ENCODE data around the gene PCIF1.
A peak's percentile ranks its signal among the peaks of the same experiment; 100 is the strongest.

Gene PCIF1

DNA sequence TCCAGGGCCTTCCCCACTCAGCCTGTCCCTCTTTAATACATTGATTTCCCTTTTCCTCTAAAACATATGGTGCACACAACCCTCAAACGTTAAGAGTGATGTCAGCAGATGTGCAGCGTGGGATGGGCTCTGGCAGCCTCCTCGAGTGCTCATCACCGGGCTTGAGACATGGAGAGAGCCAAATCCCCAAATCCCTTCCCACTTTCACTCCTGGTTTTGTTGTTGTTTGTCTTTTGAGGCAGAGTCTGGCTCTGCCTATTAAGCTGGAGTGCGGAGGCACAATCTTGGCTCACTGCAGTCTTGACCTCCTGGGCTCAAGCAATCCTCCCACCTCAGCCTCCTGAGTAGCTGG lies 16.7 kb upstream of the PCIF1 start:
- H3K36me3 ChIP-seq (ENCODE audit: control insufficient read depth in 2 of 2, insufficient read depth in 2 of 2, low read length in 2 of 2), result no peaks in the 10 kb centered on the region
- no peak overlapping the region for H3K27ac ChIP-seq (ENCODE audit: low read length)
- H3K9me3 ChIP-seq (ENCODE audit: control insufficient read depth in 2 of 2, low read length in 2 of 2), result no peaks in the 10 kb centered on the region
- H3K9ac ChIP-seq (ENCODE audit: low read length in 2 of 2), result no peak overlapping the region
- no peak overlapping the region for H3K4me3 ChIP-seq (ENCODE audit: low read length in 2 of 2)
- H3K4me1 ChIP-seq (ENCODE audit: control insufficient read depth, insufficient read depth, low read length), result peaks cover 4% of the 10 kb centered on the region
- H3K27me3 ChIP-seq (ENCODE audit: control insufficient read depth in 1 of 2, insufficient read depth in 2 of 2, low read length in 2 of 2), result peaks cover 0 to 3% of the 10 kb centered on the region in 2 donors

DNA sequence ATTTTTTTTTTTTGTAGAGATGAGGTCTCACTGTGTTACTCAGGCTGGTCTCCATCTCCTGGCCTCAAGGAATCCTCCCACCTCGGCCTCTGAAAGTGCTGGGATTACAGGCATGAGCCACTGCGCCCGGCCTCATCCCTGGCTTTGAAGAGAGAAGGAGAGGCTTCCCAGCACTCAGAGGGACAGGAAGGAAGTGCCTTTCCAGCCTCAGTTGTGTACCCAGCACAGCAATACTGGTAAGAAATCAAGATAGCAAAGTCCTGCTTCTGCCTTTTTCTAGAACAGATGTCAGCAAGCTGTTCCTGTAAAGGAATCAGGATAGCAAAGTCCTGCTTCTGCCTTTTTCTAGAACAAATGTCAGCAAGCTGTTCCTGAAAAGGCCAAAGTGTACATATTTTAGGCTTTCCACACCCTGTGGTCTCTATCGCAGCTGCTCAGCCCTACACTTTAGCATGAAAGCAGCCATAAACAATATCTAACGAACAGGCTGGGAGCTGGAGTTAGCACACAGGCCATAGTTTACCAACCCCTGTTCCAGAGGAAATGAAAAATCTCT lies 16.2 kb upstream of the PCIF1 start:
- H3K9ac ChIP-seq (ENCODE audit: low read length in 2 of 2), result no peak overlapping the region

DNA sequence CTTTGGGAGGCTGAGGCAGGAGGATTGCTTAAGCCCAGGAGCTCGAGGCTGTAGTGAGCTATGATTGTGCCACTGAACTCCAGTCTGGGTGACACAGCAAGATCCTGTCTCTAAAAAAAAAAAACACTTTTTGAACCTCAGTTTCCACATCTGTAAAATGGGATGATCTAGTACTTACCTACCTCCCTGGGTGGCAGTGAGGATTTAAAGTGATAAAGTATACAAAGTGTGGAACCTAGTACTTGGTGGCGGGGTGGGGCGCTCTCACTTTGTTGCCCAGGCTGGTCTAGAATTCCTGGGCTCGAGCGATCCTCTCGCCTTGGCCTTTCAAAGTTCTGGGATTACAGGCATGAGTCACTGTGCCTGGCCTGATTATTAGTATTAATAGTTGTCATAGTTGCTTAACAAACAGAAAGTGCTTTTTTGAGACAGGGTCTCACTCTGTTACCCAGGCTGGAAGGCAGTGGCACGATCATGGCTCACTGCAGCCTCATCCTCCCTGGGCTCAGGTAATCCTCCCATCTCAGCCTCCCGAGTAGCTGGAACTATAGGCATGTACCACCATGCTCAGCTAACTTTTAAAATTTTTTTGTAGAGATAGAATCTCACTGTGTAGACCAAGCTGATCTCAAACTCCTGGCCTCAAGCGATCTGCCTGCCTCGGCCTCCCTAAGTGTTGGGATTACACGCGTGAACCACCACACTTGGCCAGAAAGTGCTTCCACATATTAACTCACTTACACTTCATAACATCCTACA lies 15.5 kb upstream of the PCIF1 start:
- Histone ChIP-seq H3K27me3 (ENCODE audit: control insufficient read depth in 1 of 2, insufficient read depth in 2 of 2, low read length in 2 of 2) (peaks cover 0 to 3% of the 10 kb centered on the region in 2 donors), H3K4me3 (ENCODE audit: low read length in 2 of 2) (no peak overlapping the region), H3K9ac (ENCODE audit: low read length in 2 of 2) (no peak overlapping the region), H3K27ac (ENCODE audit: low read length) (no peak overlapping the region), H3K36me3 (ENCODE audit: control insufficient read depth in 2 of 2, insufficient read depth in 2 of 2, low read length in 2 of 2) (no peaks in the 10 kb centered on the region), H3K9me3 (ENCODE audit: control insufficient read depth in 2 of 2, low read length in 2 of 2) (no peaks in the 10 kb centered on the region), H3K4me1 (ENCODE audit: control insufficient read depth, insufficient read depth, low read length) (peaks cover 4% of the 10 kb centered on the region)

More for the DNA sequence above, 16.2 kb upstream of the PCIF1 start:
- Histone ChIP-seq H3K27ac (ENCODE audit: low read length) (no peak overlapping the region), H3K4me3 (ENCODE audit: low read length in 2 of 2) (no peak overlapping the region), H3K36me3 (ENCODE audit: control insufficient read depth in 2 of 2, insufficient read depth in 2 of 2, low read length in 2 of 2) (no peaks in the 10 kb centered on the region), H3K9me3 (ENCODE audit: control insufficient read depth in 2 of 2, low read length in 2 of 2) (no peaks in the 10 kb centered on the region), H3K4me1 (ENCODE audit: control insufficient read depth, insufficient read depth, low read length) (peaks cover 4% of the 10 kb centered on the region), H3K27me3 (ENCODE audit: control insufficient read depth in 1 of 2, insufficient read depth in 2 of 2, low read length in 2 of 2) (peaks cover 0 to 3% of the 10 kb centered on the region in 2 donors)

DNA sequence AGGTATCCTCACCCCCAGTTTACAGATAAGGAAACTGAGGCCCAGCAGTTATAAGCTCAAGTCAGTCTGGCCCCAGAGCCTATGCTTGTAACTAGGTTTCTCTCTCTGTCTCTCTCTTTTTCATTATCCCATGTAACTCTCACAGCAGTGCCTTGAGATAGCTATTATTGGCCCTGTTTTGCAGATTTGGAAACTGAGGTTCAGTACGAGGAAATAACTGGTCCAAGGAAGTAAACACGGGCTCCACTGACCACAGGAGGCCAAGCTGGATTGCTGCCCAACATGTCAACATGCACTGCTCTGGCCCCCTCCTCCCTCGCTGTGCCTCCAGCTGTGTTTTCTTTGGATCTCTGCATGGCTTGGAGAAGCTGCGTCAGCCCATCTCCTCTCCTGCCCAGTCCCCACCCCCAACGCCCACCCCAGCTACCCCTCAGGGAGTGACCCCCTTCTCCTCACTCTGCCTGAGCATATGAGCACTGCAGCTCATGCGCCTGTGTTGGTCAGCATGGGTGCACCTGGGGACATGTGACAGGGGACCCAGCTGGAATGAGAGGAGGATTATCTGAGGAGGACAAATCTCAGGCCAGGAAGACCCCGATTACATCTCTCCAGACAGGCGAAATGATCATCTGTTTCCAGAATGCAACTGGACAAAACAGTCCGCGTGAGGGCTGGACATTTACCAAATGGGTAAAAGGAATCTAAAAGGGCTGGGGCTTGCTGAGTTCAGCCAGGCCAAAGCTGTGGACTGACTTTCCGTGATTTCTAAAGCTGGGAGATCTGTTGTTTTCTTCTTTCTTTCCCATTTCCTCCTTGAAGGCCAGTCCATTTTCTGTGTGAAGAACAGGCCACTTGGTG lies 14.7 kb upstream of the PCIF1 start:
- Histone ChIP-seq H3K4me3 (ENCODE audit: low read length in 2 of 2) (no peak overlapping the region), H3K9me3 (ENCODE audit: control insufficient read depth in 2 of 2, low read length in 2 of 2) (no peaks in the 10 kb centered on the region), H3K4me1 (ENCODE audit: control insufficient read depth, insufficient read depth, low read length) (peaks cover 11% of the 10 kb centered on the region), H3K27ac (ENCODE audit: low read length) (peak overlapping the region; percentile 46), H3K36me3 (ENCODE audit: control insufficient read depth in 2 of 2, insufficient read depth in 2 of 2, low read length in 2 of 2) (no peaks in the 10 kb centered on the region), H3K27me3 (ENCODE audit: control insufficient read depth in 1 of 2, insufficient read depth in 2 of 2, low read length in 2 of 2) (peaks cover 0 to 3% of the 10 kb centered on the region in 2 donors), H3K9ac (ENCODE audit: low read length in 2 of 2) (no peak overlapping the region)

DNA sequence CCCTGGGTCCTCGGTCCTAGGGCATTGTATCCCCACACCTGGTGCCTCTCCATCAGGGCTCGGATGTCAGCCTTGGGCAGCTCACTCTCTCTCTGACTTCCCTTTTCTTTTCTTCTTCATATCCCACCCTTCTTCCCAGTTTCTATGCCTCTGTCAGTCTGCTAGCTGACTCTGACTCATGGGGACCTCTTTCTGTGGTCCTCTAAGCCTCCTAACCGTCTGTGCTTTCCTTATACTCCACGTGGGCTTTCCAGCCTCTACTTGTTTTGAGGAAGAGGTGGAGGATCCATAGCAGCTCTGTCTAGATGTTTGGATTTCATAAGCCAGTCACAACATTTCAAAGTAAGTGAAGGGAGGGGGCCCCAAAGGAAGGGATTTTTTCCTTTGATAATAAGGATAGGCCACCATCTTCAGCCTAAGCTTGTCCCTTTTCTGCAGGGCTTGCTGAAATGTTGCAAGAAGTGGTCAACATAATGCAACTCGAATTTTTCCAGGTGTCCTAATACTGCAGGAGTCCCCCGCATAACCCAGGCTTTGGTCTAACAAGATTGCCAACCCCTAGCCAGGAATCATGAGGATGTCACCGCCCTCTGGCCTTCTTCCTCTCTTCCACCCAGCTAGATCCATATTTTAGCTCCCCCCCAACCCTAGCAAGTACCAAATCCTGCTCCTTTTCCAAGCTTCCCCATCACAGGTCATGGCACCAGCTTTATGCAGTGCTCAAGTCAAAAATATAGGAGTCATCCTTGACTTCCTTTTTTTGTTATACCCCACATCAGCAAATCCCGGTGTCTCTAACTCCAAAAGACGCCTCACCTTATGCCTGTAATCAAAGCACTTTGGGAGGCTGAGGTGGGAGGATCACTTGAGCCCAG lies 13.8 kb upstream of the PCIF1 start:
- Histone ChIP-seq H3K4me3 (ENCODE audit: low read length in 2 of 2) (no peak overlapping the region), H3K9me3 (ENCODE audit: control insufficient read depth in 2 of 2, low read length in 2 of 2) (no peaks in the 10 kb centered on the region), H3K27me3 (ENCODE audit: control insufficient read depth in 1 of 2, insufficient read depth in 2 of 2, low read length in 2 of 2) (peaks cover 0 to 3% of the 10 kb centered on the region in 2 donors), H3K9ac (ENCODE audit: low read length in 2 of 2) (no peak overlapping the region), H3K27ac (ENCODE audit: low read length) (peak overlapping the region; percentile 46), H3K4me1 (ENCODE audit: control insufficient read depth, insufficient read depth, low read length) (peaks cover 14% of the 10 kb centered on the region), H3K36me3 (ENCODE audit: control insufficient read depth in 2 of 2, insufficient read depth in 2 of 2, low read length in 2 of 2) (no peaks in the 10 kb centered on the region)

DNA sequence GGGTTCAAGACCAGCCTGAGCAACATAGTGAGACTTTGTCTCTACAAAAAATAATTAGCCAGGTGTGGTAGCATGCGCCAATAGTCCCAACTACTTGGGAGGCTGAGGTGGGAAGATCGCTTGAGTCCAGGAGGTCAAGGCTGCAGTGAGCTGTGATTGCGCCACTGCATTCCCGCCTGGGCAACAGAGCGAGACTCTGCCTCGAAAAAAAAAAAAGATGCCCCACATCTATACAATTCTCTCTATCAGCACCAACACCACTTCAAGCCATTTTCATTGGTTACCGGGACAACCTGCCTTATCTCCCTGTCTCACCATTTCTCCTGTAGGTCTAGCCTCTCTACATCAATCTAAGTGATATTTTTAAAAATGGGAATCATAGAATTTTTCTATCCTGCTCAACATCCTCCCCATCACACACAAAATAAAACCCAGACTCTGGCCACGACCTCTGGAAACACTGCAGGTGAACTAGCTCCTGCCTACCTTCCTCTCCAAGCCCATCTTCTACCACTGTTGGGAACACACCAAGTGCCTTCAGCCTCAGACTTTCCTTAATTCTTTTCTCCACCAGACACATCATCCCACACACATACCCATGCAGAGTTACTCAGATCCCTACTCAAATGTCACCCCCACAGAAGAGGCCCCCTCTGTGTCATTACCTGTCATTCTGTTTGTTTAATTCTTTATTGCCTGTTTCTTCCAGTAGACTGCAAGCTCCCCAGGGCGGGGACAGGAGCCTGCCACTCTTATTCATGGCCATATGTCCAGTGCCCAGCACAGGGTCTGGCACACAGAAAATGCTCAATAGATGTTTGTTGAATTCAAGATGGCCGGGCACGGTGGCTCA lies 12.9 kb upstream of the PCIF1 start:
- Histone ChIP-seq H3K4me3 (ENCODE audit: low read length in 2 of 2) (no peak overlapping the region), H3K4me1 (ENCODE audit: control insufficient read depth, insufficient read depth, low read length) (peaks cover 14% of the 10 kb centered on the region), H3K27me3 (ENCODE audit: control insufficient read depth in 1 of 2, insufficient read depth in 2 of 2, low read length in 2 of 2) (peaks cover 0 to 3% of the 10 kb centered on the region in 2 donors), H3K9ac (ENCODE audit: low read length in 2 of 2) (no peak overlapping the region), H3K36me3 (ENCODE audit: control insufficient read depth in 2 of 2, insufficient read depth in 2 of 2, low read length in 2 of 2) (no peaks in the 10 kb centered on the region), H3K27ac (ENCODE audit: low read length) (no peak overlapping the region), H3K9me3 (ENCODE audit: control insufficient read depth in 2 of 2, low read length in 2 of 2) (no peaks in the 10 kb centered on the region)

DNA sequence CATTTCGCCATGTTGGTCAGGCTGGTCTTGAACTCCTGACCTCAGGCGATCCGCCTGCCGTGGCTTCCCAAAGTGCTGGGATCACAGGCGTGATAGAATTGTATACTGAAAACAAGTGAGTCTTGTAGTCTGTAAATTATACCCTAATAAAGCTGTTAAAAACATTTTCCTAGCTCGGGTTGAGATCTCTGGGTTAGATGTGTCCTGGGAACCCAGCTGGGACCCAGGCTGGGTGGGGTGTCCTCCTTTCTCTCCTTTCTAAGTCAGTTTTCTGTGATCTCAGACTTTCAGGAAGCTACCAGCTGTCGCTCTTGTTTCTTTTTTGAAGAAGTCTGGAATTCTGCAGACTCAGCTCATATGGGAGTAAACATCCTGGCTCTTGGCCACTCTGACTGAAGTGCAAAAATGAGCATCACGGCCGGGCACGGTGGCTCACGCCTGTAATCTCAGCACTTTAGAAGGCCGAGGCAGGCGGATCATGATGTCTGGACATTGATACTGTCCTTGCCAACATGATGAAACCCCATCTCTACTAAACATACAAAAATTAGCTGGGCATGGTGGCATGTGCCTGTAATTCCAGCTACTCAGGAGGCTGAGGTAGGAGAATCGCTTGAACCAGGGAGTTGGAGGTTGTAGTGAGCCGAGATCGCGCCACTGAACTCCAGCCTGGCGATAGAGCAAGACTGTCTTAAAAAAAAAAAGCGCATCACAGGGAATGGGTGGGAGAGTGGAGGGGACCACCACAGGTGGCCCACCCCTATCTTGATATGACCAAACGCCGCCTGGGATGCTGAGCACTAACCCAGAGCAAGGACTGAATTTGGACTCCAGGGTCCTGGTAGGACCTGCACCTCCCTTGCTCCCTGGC lies 9.9 kb upstream of the PCIF1 start:
- H3K9me3 ChIP-seq (ENCODE audit: control insufficient read depth in 2 of 2, low read length in 2 of 2), result no peaks in the 10 kb centered on the region
- H3K27me3 ChIP-seq (ENCODE audit: control insufficient read depth in 1 of 2, insufficient read depth in 2 of 2, low read length in 2 of 2), result no peaks in the 10 kb centered on the region
- peaks cover 11% of the 10 kb centered on the region for H3K4me1 ChIP-seq (ENCODE audit: control insufficient read depth, insufficient read depth, low read length)
- H3K9ac ChIP-seq (ENCODE audit: low read length in 2 of 2), result peak overlapping the region in 1 of 2 donors; percentile 4
- H3K27ac ChIP-seq (ENCODE audit: low read length), result no peak overlapping the region
- H3K36me3 ChIP-seq (ENCODE audit: control insufficient read depth in 2 of 2, insufficient read depth in 2 of 2, low read length in 2 of 2), result no peaks in the 10 kb centered on the region
- no peak overlapping the region for H3K4me3 ChIP-seq (ENCODE audit: low read length in 2 of 2)

DNA sequence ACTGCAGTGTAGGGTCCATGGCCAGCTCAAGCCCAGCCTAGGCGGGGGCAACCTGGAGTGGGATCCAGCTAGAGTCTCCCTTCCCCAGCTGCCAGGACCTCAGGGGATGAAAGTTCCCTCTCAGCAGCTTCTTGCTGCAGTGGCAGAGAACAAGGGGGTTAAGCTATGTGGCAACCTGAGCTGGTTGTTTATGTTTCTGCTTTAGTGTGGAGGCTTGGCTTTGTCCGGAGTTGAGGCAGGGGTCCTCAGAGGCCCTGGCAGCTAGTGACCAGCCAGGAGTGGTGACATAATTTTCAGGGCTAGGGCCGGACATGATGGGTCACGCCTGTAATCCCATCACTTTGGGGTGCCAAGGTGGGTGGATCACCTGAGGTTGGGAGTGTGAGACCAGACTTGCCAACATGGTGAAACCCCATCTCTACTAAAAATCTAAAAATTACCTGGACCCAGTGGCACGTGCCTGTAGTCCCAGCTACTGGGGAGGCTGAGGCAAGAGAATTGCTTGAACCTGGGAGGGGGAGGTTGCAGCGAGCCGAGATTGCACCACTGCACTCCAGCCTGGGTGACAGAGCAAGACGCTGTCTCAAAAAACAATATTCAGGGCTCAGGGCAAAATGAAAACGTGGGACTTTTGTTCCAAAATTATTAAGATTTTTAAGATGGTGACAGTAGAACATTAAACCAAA lies 8.5 kb upstream of the PCIF1 start:
- Histone ChIP-seq H3K27ac (ENCODE audit: low read length) (no peak overlapping the region), H3K36me3 (ENCODE audit: control insufficient read depth in 2 of 2, insufficient read depth in 2 of 2, low read length in 2 of 2) (no peaks in the 10 kb centered on the region), H3K9ac (ENCODE audit: low read length in 2 of 2) (no peak overlapping the region)

DNA sequence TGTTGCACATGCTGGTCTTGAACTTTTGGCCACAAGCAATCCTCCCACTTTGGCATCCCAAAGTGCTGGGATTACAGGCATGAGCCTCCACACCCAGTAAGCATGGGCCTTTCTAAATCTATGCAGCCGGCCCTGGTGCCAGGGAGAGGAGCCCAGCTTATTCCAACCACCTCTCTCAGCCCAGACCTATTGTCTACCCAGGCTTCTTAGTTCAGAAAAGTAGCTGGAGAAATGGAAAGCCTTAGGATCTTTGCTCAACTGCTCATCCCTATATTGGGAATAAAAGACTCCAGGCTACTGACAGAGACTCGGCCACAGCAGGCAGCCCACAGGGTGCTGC lies 7.8 kb upstream of the PCIF1 start:
- H3K27me3 ChIP-seq (ENCODE audit: control insufficient read depth in 1 of 2, insufficient read depth in 2 of 2, low read length in 2 of 2), result no peaks in the 10 kb centered on the region
- H3K9me3 ChIP-seq (ENCODE audit: control insufficient read depth in 2 of 2, low read length in 2 of 2), result no peaks in the 10 kb centered on the region
- no peak overlapping the region for H3K9ac ChIP-seq (ENCODE audit: low read length in 2 of 2)
- H3K27ac ChIP-seq (ENCODE audit: low read length), result no peak overlapping the region
- H3K36me3 ChIP-seq (ENCODE audit: control insufficient read depth in 2 of 2, insufficient read depth in 2 of 2, low read length in 2 of 2), result no peaks in the 10 kb centered on the region
- H3K4me3 ChIP-seq (ENCODE audit: low read length in 2 of 2), result no peak overlapping the region
- peaks cover 10% of the 10 kb centered on the region for H3K4me1 ChIP-seq (ENCODE audit: control insufficient read depth, insufficient read depth, low read length)

More for the DNA sequence above, 8.5 kb upstream of the PCIF1 start:
- Histone ChIP-seq H3K27me3 (ENCODE audit: control insufficient read depth in 1 of 2, insufficient read depth in 2 of 2, low read length in 2 of 2) (no peaks in the 10 kb centered on the region), H3K4me1 (ENCODE audit: control insufficient read depth, insufficient read depth, low read length) (peaks cover 10% of the 10 kb centered on the region), H3K4me3 (ENCODE audit: low read length in 2 of 2) (no peak overlapping the region), H3K9me3 (ENCODE audit: control insufficient read depth in 2 of 2, low read length in 2 of 2) (no peaks in the 10 kb centered on the region)

All from stomach smooth muscle (tissue), 2 donors.